AG04449 (cell line): ENCODE data around the gene UBXN11.
"Not testable (repeated sequence)": the region's sequence is repeated elsewhere in the genome, so short reads cannot be mapped to it uniquely, and the experiment has no call there.

ENCODE experiments used
- CTCF ChIA-PET: fragments of 350-600 bp; formaldehyde crosslinking; extraction: SDS; loops from one replicate; lab custom pipeline; 2021; ENCODE audit warnings: antibody characterized with exemption; lab: Yijun Ruan, JAX
- POLR2A ChIA-PET: fragments of 400-600, 350-600 bp; formaldehyde crosslinking; extraction: SDS; loops from one replicate; lab custom pipeline; 2020; ENCODE audit warnings: antibody characterized with exemption, inconsistent platforms; lab: Yijun Ruan, JAX
- DNase-seq: peaks from one replicate; pipeline ENCODE4 v3.0.0-alpha.2; 2010; ENCODE audit warnings: low read depth, low spot score
- H3K4me3 ChIP-seq: 2 replicates; pipeline ENCODE4 v1.5.1; 2011; ENCODE audit warnings: low read depth, mild to moderate bottlenecking, control low read depth, low read length
- CTCF ChIP-seq: IDR thresholded peaks from one replicate; pipeline ENCODE4 v1.5.1; 2011; ENCODE audit warnings: mild to moderate bottlenecking, moderate library complexity, low read length, control low read depth, inconsistent platforms; ENCODE audit not compliant: insufficient read depth; ENCODE audit errors: missing control alignments

The UBXN11 gene

GRCh38 chr1:26315874-26316850 lies 9.7 kb upstream of the UBXN11 start:
- H3K4me3 ChIP-seq, result no peak overlapping the region
- no peak for TF ChIP-seq CTCF
- DNase-seq, result no peak
- ChIA-PET POLR2A (no interaction called here), CTCF (interaction anchor here (1.3 to 11.9 kb wide), 6 partner anchors 9 to 146 kb away, joined by 5 to 179 read pairs (median 10); partner anchors contain the start of genes SH3BGRL3, UBXN11 and ZNF593)

- TF ChIP-seq CTCF, result no peak
- no peak for DNase-seq
- H3K4me3 ChIP-seq, result no peak overlapping the region
- POLR2A ChIA-PET, result no interaction called here
- CTCF ChIA-PET, result interaction anchor here (1.0 to 14.7 kb wide), 4 partner anchors 6 to 212 kb away, joined by 3 to 139 read pairs (median 7); partner anchors contain the start of gene CD52
These were observed 8.1 kb upstream of the UBXN11 start for GRCh38 chr1:26314501-26314900.

- CTCF ChIA-PET, result interaction anchor here (0.9 to 14.7 kb wide), 7 partner anchors 9 to 138 kb away, joined by 3 to 139 read pairs (median 5); partner anchors contain the start of genes CD52 and ZNF593
- H3K4me3 ChIP-seq, DNase-seq: not testable (repeated sequence)
- POLR2A ChIA-PET, result interaction anchor here (0.7 kb wide), 1 partner anchor 23 kb away, joined by 3 read pairs; no protein-coding TSS in a partner anchor
These were observed 1.8 kb upstream of the UBXN11 start for GRCh38 chr1:26307966-26308899.

GRCh38 chr1:26307363-26307781 lies 936 bp upstream of the UBXN11 start:
- DNase-seq, result no peak
- H3K4me3 ChIP-seq, result no peak overlapping the region
- POLR2A ChIA-PET, result no interaction called here
- TF ChIP-seq CTCF, result no peak
- CTCF ChIA-PET, result interaction anchor here (0.7 to 14.7 kb wide), 8 partner anchors 8 to 137 kb away, joined by 3 to 139 read pairs (median 5); partner anchors contain the start of genes CD52 and ZNF593

- peak overlapping the region; percentile 94 for H3K4me3 ChIP-seq
- TF ChIP-seq CTCF, result no peak
- POLR2A ChIA-PET, result no interaction called here
- CTCF ChIA-PET, result interaction anchor here (0.7 to 14.7 kb wide), 6 partner anchors 15 to 943 kb away, joined by 3 to 139 read pairs (median 4); partner anchors contain the start of gene CD52
- DNase-seq, result no peak
These were observed 658 bp downstream of the UBXN11 start for GRCh38 chr1:26305667-26306289.
